Neuron (in vitro differentiated cells): ENCODE data around the gene DHRS11.

ENCODE experiments used
- H2AFZ ChIP-seq: one replicate; pipeline ENCODE4 v1.6.1; 2013; ENCODE audit warnings: low read depth, mild to moderate bottlenecking, inconsistent platforms, low read length, moderate library complexity
- H3K27me3 ChIP-seq: one replicate; pipeline ENCODE4 v1.6.1; 2013; ENCODE audit warnings: low read length; ENCODE audit not compliant: insufficient read depth
- H3K36me3 ChIP-seq: one replicate; pipeline ENCODE4 v1.6.1; 2013; ENCODE audit warnings: low read length; ENCODE audit not compliant: insufficient read depth
- H3K4me1 ChIP-seq: one replicate; pipeline ENCODE4 v1.6.1; 2013; ENCODE audit warnings: low read length; ENCODE audit not compliant: insufficient read depth
- H3K4me3 ChIP-seq: 2 replicates; pipeline ENCODE4 v1.5.1; 2013; ENCODE audit warnings: mild to moderate bottlenecking, low read length, moderate library complexity
- H3K9me3 ChIP-seq: one replicate; pipeline ENCODE4 v1.6.1; 2013; ENCODE audit warnings: low read length

The DHRS11 gene

DNA sequence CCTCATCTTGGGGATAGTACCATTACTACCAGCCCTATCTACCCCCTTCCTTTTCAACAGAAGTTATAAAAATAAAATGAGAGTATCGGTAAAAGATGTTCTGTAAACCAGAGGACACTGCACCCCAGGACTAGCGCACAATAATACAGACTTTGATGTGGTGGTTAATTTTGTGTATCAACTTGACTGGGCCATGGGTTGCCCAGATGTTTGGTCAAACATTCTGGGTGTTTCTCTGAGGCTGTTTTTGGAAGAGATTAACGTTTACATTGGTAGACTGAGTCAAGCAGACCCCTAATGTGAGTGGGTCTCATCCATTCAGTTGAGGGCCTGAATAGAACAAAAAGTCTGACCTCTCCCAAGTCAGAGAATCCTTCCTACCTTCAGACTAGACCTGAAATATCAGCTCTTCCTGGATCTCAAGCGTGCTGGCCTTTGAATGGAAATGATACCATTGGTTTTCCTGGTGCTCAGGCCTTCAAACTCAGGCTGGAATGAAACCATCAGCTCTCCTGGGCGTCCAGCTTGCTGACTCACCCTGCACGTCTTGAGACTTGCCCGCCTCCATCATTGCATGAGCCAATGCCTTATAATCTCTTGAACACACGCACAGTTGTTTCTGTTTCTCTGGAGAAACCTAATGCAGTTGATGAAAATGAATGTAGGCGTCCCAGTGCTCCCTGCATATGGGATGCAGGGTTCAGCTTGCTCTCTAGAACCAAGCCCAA lies 19.8 kb downstream of the DHRS11 start:
- H3K4me3 ChIP-seq: no peak overlapping the region
- H3K27me3 ChIP-seq: no peaks in the 10 kb centered on the region
- no peaks in the 10 kb centered on the region for H3K36me3 ChIP-seq
- H3K4me1 ChIP-seq: peaks cover 2% of the 10 kb centered on the region
- no peak overlapping the region for H2AFZ ChIP-seq
- no peaks in the 10 kb centered on the region for H3K9me3 ChIP-seq

DNA sequence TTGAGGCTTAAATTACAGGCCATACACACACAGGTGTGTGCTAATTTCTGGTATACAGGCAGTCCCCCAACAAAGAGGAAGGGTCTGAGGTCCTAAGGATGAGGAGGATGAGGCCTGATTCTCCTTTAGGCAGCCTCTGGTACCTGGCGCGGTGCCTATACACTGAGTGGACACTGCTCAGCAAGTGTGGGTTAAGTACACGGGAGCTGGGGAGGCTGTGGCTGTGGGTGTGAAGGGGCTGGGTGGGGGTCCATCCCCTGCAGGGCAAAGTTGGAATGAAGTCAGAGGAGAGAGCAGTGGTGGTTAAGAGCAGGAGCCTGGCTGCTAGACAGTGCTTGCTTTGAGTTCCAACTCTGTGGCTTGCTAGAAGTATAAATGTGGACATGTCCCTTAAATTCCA lies 20.6 kb downstream of the DHRS11 start:
- peaks cover 2% of the 10 kb centered on the region for H3K4me1 ChIP-seq
- H3K36me3 ChIP-seq: no peaks in the 10 kb centered on the region
- no peak overlapping the region for H2AFZ ChIP-seq
- H3K27me3 ChIP-seq: no peaks in the 10 kb centered on the region
- H3K4me3 ChIP-seq: no peak overlapping the region
- H3K9me3 ChIP-seq: no peaks in the 10 kb centered on the region

DNA sequence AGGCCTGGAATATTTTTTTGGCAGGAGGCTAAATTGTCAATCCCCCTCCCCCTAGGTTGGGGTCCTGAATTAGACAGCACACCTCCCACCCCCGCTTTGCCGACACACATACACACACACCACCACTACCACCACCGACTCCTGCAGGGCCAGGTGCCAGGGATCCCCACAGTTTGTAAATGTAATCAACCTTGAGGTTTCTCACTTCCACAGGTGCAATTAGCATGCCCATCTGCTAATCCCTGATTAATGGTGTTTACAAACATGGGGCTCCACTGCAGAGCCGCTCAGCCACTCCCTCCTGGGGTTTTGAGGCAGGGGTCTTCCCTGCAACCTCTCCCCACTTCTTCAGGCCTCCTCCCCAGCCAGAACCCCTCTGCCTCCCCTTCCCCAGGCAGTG lies 21.5 kb downstream of the DHRS11 start:
- no peaks in the 10 kb centered on the region for H3K27me3 ChIP-seq
- H3K36me3 ChIP-seq: no peaks in the 10 kb centered on the region
- H3K4me3 ChIP-seq: no peak overlapping the region
- no peaks in the 10 kb centered on the region for H3K9me3 ChIP-seq
- H3K4me1 ChIP-seq: peaks cover 2% of the 10 kb centered on the region
- no peak overlapping the region for H2AFZ ChIP-seq

GRCh38 chr17:36614081-36614480 lies 22.4 kb downstream of the DHRS11 start:
- H3K4me3 ChIP-seq: no peak overlapping the region
- H3K36me3 ChIP-seq: no peaks in the 10 kb centered on the region
- H2AFZ ChIP-seq: no peak overlapping the region
- H3K9me3 ChIP-seq: no peaks in the 10 kb centered on the region
- H3K27me3 ChIP-seq: no peaks in the 10 kb centered on the region
- H3K4me1 ChIP-seq: peaks cover 2% of the 10 kb centered on the region

DNA sequence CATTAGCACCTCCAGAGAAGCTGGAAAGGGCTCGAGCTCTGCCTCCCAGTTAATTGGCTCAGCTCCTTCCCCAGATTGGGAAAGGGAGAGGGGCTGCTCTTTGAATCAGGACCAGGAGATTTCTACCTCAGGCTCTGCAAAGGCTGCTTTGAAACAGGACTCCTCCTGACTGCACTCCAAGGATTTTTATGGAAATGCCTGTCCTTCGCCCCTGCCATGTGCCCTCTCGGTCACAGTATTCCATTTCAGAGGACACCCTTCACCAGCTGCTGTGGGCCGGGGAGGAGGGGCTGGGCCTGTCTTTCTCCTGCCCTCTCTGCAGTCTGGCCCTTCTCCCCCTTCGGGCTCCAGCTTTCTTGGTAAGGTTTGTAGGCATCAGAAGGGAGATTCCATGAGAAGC lies 23.3 kb downstream of the DHRS11 start:
- no peak overlapping the region for H2AFZ ChIP-seq
- H3K36me3 ChIP-seq: no peaks in the 10 kb centered on the region
- H3K4me1 ChIP-seq: peaks cover 2% of the 10 kb centered on the region
- no peaks in the 10 kb centered on the region for H3K9me3 ChIP-seq
- H3K4me3 ChIP-seq: no peak overlapping the region
- H3K27me3 ChIP-seq: no peaks in the 10 kb centered on the region

DNA sequence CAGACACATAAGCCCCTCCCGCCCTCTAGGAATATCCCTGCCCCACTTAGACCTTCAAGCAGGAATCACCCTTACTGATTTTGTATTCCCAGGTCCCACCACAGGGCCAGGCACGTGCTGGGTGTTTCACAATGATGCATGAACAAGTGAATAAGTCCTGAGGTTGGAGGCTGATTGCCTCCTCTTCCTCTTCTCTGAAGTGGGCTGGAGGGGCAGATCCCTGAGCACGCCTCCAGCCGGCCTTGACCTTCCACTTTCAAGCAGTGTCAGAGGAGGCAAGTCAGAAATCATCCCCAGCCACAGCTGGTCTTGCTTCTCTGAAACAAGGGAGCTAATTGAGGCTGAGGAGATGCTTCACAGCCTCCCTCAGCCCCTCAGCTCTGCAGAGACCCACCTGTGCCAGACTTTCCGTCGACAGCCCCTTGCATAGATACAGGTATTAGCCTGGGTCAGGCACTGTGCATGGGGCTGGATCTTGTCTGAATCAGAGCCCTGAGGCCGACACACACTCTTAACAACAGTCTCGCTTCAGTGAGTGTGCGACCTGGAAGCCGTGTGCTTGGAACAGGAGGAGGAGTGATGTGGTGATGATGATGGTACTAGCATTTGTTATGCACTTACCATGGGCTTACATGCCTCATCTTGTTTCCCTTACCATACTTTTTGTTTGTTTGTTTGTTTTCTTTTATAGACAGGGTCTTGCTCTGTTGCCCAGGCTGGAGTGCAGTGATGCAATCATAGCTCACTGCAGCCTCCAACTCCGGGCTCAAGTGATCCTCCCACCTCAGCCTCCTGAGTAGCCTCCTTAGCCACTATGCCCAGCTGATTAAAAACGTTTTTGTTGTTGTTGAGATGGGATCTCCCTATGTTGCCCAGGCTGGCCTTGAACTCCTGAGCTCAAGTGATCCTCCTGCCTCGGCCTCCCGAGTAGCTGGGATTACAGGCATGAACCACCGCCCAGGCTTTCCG lies 24.7 kb downstream of the DHRS11 start:
- H2AFZ ChIP-seq: no peak overlapping the region
- no peaks in the 10 kb centered on the region for H3K36me3 ChIP-seq
- H3K4me3 ChIP-seq: no peak overlapping the region
- peaks cover 2% of the 10 kb centered on the region for H3K4me1 ChIP-seq
- peaks cover 5% of the 10 kb centered on the region for H3K27me3 ChIP-seq
- H3K9me3 ChIP-seq: no peaks in the 10 kb centered on the region

DNA sequence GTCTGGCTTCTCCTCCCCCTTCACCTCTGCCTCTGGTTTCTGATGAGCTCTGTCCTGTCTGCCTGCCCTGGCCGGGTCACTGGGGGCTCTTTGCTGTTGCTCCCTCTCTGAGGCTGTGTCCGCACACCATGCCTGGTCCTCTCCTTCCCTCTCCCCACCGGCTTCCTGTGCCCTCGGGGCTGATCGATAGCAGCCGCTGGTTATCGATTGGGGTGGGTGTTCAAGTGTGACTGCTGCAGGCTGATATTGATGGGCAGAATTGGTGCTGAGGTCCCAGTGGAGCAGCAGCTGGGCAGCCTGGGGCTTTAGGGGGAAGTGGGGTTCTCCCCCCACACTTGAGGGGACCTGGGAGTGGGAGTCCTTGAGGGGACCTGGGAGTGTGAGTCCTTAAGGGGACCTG lies 26.1 kb downstream of the DHRS11 start:
- Histone ChIP-seq H3K4me3 (no peak overlapping the region), H3K4me1 (peaks cover 2% of the 10 kb centered on the region), H3K36me3 (no peaks in the 10 kb centered on the region), H3K9me3 (no peaks in the 10 kb centered on the region), H2AFZ (no peak overlapping the region), H3K27me3 (peaks cover 5% of the 10 kb centered on the region)

GRCh38 chr17:36623281-36623680 lies 31.6 kb downstream of the DHRS11 start:
- Histone ChIP-seq H3K4me1 (peaks cover 10% of the 10 kb centered on the region), H3K36me3 (no peaks in the 10 kb centered on the region), H3K27me3 (peaks cover 5% of the 10 kb centered on the region), H3K4me3 (no peak overlapping the region), H2AFZ (no peak overlapping the region), H3K9me3 (no peaks in the 10 kb centered on the region)

DNA sequence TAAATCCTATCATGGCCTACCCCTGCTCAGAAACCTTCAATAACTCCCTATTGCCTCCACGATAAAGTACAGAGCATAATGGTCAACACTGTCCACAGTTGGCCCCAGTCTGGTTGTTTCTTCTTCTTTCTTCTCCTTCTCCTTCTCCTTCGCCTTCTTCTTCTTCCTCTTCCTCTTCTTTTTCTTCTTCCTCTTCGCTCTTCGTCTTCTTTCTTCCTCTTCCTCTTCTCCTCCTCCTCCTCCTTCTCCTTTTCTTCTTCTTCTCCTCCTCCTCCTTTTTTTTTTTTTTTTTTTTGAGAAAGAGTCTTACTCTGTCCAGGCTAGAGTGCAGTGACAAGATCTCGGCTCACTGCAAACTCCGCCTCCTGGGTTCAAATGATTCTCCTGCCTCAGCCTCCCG lies 33.5 kb downstream of the DHRS11 start:
- no peaks in the 10 kb centered on the region for H3K36me3 ChIP-seq
- peaks cover 5% of the 10 kb centered on the region for H3K27me3 ChIP-seq
- H3K9me3 ChIP-seq: no peaks in the 10 kb centered on the region
- H3K4me1 ChIP-seq: peaks cover 17% of the 10 kb centered on the region
- no peak overlapping the region for H2AFZ ChIP-seq
- no peak overlapping the region for H3K4me3 ChIP-seq

- peaks cover 10% of the 10 kb centered on the region for H3K27me3 ChIP-seq
- H2AFZ ChIP-seq: no peak overlapping the region
- no peak overlapping the region for H3K4me3 ChIP-seq
Measured at GRCh38 chr17:36627101-36627500, 35.4 kb downstream of the DHRS11 start.

GRCh38 chr17:36628576-36628975 lies 36.9 kb downstream of the DHRS11 start:
- H3K36me3 ChIP-seq: no peaks in the 10 kb centered on the region
- no peak overlapping the region for H3K4me3 ChIP-seq
- peaks cover 25% of the 10 kb centered on the region for H3K27me3 ChIP-seq
- no peak overlapping the region for H2AFZ ChIP-seq
- H3K4me1 ChIP-seq: peaks cover 22% of the 10 kb centered on the region
- H3K9me3 ChIP-seq: no peaks in the 10 kb centered on the region

More at GRCh38 chr17:36627101-36627500, 35.4 kb downstream of the DHRS11 start:
- Histone ChIP-seq H3K36me3 (no peaks in the 10 kb centered on the region), H3K4me1 (peaks cover 22% of the 10 kb centered on the region), H3K9me3 (no peaks in the 10 kb centered on the region)

DNA sequence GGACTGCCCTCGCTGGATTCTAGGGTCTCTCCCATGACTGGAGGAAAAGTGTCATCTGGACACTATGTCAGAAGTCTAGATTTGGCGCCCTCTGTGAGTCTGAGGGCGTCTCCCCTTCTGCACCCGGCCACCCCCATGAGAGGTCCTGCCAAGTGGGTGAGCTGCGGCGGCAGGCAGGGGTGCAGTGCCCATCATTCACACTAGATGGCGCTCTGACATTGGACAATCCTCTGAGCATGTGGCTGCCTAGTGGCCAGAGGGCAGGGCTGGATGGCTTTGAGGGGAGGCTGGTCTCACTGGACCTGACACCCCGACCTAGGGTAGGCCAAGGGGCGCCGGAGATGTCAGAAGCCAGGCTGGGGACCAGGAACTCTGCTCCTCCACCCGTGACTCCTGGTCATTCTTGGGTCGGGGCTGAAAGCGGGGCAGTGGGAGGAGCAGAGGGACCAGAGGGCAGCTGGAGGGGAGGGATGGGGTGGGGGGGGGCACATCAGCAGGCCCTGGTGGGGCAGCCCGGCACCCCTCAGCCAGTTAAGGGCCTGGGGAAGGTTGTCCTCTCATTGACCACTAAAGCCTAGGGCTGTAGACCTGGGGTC lies 37.7 kb downstream of the DHRS11 start:
- no peaks in the 10 kb centered on the region for H3K9me3 ChIP-seq
- H2AFZ ChIP-seq: no peak overlapping the region
- peaks cover 22% of the 10 kb centered on the region for H3K4me1 ChIP-seq
- no peak overlapping the region for H3K4me3 ChIP-seq
- H3K27me3 ChIP-seq: peaks cover 30% of the 10 kb centered on the region
- no peaks in the 10 kb centered on the region for H3K36me3 ChIP-seq

DNA sequence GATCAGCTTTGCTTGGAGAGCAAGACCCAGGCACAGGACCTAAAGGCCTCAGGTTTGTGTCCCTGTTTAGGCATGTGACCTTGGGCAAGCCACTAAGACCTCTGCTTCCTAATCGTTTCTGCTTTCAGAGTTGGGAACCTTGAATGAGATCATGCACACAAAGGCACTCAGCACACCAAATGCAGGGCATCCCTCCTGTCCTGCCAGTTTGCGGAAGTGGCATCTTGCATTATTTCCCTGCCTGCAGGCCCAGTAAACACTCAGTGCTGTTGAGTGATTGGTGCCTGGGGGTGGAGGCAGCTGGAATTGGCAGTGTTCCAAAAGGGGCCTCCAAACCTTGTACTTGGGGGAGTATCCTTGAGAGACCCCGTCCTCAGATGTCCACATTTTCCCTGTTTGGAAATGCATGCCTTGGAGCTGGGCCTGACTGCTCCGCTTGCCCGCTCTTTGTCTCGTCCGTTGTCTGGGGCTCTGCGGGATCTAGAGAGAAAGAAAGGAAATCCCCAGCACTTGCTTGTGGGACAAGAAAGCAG lies 38.4 kb downstream of the DHRS11 start:
- Histone ChIP-seq H2AFZ (no peak overlapping the region), H3K36me3 (no peaks in the 10 kb centered on the region), H3K9me3 (no peaks in the 10 kb centered on the region), H3K27me3 (peaks cover 37% of the 10 kb centered on the region), H3K4me3 (no peak overlapping the region), H3K4me1 (peaks cover 22% of the 10 kb centered on the region)
